ENCODE data around the gene VNN1.

GRCh38 chr6:132695773-132696172 is 18.1 kb downstream of the VNN1 start:
- TF ChIP-seq CTCF (IDR thresholded peaks at IDR 0.05; ENCODE audit: extremely low read depth in 1 of 2, insufficient read depth in 1 of 2, low read depth in 1 of 2, low read length in 2 of 2) (no peak), POLR2AphosphoS5 (IDR thresholded peaks at IDR 0.05; ENCODE audit: insufficient read depth, low read depth, low read length) (no peak), POLR2A (IDR thresholded peaks at IDR 0.05; ENCODE audit: low read depth, low read length) (no peak), JUN (IDR thresholded peaks at IDR 0.05; ENCODE audit: borderline replicate concordance, insufficient read depth, insufficient read length, low read depth) (peak; percentile 58), EZH2 (IDR thresholded peaks at IDR 0.05; ENCODE audit: borderline replicate concordance, low read depth, low read length, severe bottlenecking) (no peak)

All from endothelial cell of umbilical vein (primary cell).